Prostate gland (tissue), 2 donors: Measurements from ENCODE around the gene S100A6. TPM values are rescaled to one million over a fixed set of nuclear protein-coding genes. Genes with fewer than 3 reads are reported as not detected.

Experiments
- DNase-seq: peaks from one replicate; pipeline ENCODE4 v3.0.0-alpha.2; 2019; ENCODE audit warnings: low spot score
- H3K27ac ChIP-seq, 2 donors: fragments of 200-600 bp; sonication (generic); 2 replicates each; pipeline ENCODE4 v1.5.1; 2017 to 2019
- H3K27me3 ChIP-seq: fragments of 200-600 bp; sonication (generic); replicated peaks from 2 replicates; pipeline ENCODE4 v1.5.1; 2019; ENCODE audit not compliant: insufficient read depth
- H3K36me3 ChIP-seq, 2 donors: fragments of 200-600 bp; sonication (generic); 1 replicate in 1 of 2; 2 replicates in 1 of 2; pipeline versions ENCODE4 v1.5.1 to v1.8.1; 2017 to 2019
- H3K4me1 ChIP-seq: fragments of 200-600 bp; sonication (generic); replicated peaks from 2 replicates; pipeline ENCODE4 v1.5.1; 2019
- H3K4me3 ChIP-seq, 2 donors: fragments of 200-600 bp; sonication (generic); 2 replicates each; pipeline ENCODE4 v1.5.1; 2017 to 2019
- H3K9me3 ChIP-seq: fragments of 200-600 bp; sonication (generic); 2 replicates; pipeline ENCODE4 v1.5.1; 2017
- POLR2A ChIP-seq: fragments of 450-650 bp; IDR thresholded peaks from one replicate; pipeline ENCODE4 v1.6.1; 2016; ENCODE audit warnings: antibody characterized with exemption, mild to moderate bottlenecking
- POLR2AphosphoS5 ChIP-seq: sonication (generic); formaldehyde crosslinking; IDR thresholded peaks from one replicate; pipeline ENCODE4 v1.6.1; 2017; ENCODE audit warnings: antibody characterized with exemption
- WGBS: methylation state at CpG from one replicate; pipeline ENCODE4 v1.1.5; 2018; 5-methylcytosine and 5-hydroxymethylcytosine counted together
- intact Hi-C: fragments of 100-400 bp; cut with DNase I; formaldehyde crosslinking; loops from one replicate; pipeline ENCODE4 v1.14.2; 2022
- total RNA-seq, 2 donors: library from RNA; depleted of rRNA; stranded (reverse); fragments of >200 nt; gene quantifications; one replicate each; pipeline ENCODE4 v1.1.0, GENCODE V29; 2016
- TF ChIP-seq, protein P1 (sequence below), 4 experiments: fragments of 200-600 bp in 2 of 4; fragments of 450-650 bp in 2 of 4; sonication (generic) in 2 of 4; IDR thresholded peaks; 1 replicate in 3 of 4; 2 replicates in 1 of 4; pipeline ENCODE4 v1.5.1; 2016 to 2019; ENCODE audit warnings: antibody characterized with exemption in 4 of 4, mild to moderate bottlenecking in 2 of 4, moderate library complexity in 2 of 4

The S100A6 gene
- total RNA-seq, 2 donors from 2014 or later, result 184 to 279 TPM

DNA sequence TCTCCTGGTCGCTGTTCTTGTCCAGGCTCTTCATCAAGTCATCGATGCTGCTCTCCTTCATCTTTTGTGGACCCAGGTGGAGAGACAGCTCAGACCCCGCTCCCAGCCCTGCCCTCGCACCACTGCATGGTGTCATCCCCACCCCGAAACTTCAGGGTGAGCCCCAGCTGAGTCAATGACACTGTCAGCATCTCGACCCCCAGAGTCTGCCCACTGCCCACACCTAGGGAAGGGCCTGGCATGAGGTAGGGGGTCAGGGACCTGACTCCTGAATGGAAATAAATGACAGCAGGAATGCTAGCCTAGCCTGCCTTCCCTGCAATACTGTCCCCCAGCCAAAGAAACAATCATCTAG is 1.6 kb upstream of the S100A6 start:
- DNase-seq, result no peak
- Histone ChIP-seq H3K4me1 (peaks cover 3% of the 10 kb centered on the region), H3K4me3 (no peak overlapping the region), H3K9me3 (no peaks in the 10 kb centered on the region), H3K27ac (no peak overlapping the region), H3K36me3 (no peaks in the 10 kb centered on the region), H3K27me3 (no peaks in the 10 kb centered on the region)
- TF ChIP-seq, protein P1, sequence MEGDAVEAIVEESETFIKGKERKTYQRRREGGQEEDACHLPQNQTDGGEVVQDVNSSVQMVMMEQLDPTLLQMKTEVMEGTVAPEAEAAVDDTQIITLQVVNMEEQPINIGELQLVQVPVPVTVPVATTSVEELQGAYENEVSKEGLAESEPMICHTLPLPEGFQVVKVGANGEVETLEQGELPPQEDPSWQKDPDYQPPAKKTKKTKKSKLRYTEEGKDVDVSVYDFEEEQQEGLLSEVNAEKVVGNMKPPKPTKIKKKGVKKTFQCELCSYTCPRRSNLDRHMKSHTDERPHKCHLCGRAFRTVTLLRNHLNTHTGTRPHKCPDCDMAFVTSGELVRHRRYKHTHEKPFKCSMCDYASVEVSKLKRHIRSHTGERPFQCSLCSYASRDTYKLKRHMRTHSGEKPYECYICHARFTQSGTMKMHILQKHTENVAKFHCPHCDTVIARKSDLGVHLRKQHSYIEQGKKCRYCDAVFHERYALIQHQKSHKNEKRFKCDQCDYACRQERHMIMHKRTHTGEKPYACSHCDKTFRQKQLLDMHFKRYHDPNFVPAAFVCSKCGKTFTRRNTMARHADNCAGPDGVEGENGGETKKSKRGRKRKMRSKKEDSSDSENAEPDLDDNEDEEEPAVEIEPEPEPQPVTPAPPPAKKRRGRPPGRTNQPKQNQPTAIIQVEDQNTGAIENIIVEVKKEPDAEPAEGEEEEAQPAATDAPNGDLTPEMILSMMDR (IDR thresholded peaks at IDR 0.05), result no peak
- TF ChIP-seq POLR2AphosphoS5, result no peak
- no peak for TF ChIP-seq POLR2A
- WGBS, result 93% methylated on average over 6 of the region's 6 CpGs
- intact Hi-C loops, result no loop called here

DNA sequence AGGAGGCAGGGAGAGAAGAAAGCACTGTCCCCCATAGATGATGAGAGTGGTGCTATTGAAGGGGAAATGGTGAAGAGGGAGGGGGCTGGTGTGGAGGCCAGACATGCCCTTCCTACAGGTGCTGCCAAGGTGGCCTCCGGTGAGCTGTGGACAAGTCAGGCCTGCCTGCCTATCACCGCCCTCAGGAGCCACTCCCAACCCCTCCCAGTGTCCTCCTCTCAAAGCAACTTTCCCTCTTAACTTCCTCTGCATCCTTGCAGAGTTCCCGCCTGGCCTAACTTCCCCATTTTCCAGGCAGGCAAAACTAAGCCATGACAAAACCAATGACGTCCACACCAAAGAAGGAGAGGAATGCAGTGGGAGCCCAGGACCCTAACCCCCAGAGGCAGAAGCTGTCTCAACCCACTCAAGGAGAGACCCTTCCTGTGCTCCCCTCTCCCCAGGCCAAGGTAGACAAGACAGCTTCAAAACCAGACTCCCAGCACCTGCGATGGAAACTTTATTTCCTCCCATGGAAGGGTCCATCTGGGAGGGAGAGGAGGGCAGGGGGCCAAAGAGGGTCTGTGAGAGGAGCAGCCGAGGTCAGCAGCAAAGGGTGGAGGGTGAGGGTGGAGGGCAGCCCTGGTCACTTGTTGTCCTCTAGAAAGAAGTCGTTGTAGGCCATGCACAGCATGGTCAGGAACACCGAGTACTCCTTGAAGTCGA is 1.0 kb upstream of the S100A6 start:
- no peaks in the 10 kb centered on the region for H3K36me3 ChIP-seq
- WGBS, result 71% methylated on average over 9 of the region's 9 CpGs
- H3K4me3 ChIP-seq, result peak overlapping the region; percentile 60 to 74
- no peaks in the 10 kb centered on the region for H3K9me3 ChIP-seq
- peak overlapping the region; percentile 92 to 96 for H3K27ac ChIP-seq
- H3K27me3 ChIP-seq, result no peaks in the 10 kb centered on the region
- peaks cover 3% of the 10 kb centered on the region for H3K4me1 ChIP-seq
- intact Hi-C loops, result no loop called here
- no peak for DNase-seq
- TF ChIP-seq POLR2AphosphoS5 (no peak), POLR2A (no peak)
- TF ChIP-seq, protein P1 (IDR thresholded peaks at IDR 0.05), result no peak

DNA sequence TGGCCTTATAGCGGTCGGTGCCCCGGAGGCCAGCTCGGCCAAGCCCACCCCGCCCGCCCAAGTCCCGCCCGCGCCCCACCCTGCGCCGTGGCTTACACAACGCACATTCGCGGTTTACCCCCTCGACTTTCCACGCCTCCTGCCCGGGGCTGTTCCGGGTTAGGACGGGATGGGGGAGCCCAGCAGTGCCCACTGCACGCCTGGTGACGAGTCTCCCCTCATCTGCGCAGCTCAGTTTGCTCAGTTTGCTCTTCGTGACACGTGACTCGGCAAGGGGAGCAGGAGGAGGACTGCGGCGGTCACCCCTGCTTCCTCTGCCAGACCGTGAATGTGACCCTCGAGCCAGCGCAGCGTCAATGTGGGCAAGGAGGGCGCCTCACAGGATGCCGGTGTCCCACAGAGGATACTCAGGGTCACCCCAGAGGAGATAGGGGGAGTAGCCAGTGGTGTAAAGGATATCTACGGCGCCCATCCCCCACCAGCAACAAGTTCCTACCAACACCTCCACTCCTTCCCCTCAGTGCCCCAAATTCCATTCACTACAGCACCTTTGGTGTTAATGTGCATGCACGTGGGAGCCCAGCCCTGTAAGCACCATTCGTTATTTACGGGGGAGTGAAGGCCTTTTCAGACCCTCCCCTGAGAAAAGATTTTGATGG is 350 bp upstream of the S100A6 start:
- TF ChIP-seq, protein P1 (IDR thresholded peaks at IDR 0.05), result no peak
- TF ChIP-seq POLR2AphosphoS5, result peak; percentile 79
- no peaks in the 10 kb centered on the region for H3K36me3 ChIP-seq
- H3K9me3 ChIP-seq, result no peaks in the 10 kb centered on the region
- intact Hi-C loops, result no loop called here
- peak; percentile 82 for DNase-seq
- WGBS, result under 1% methylated on average over 14 of the region's 38 CpGs
- H3K27ac ChIP-seq, result peak overlapping the region; percentile 92 to 96
- H3K27me3 ChIP-seq, result no peaks in the 10 kb centered on the region
- H3K4me1 ChIP-seq, result peaks cover 3% of the 10 kb centered on the region
- H3K4me3 ChIP-seq, result peak overlapping the region; percentile 60 to 74

DNA sequence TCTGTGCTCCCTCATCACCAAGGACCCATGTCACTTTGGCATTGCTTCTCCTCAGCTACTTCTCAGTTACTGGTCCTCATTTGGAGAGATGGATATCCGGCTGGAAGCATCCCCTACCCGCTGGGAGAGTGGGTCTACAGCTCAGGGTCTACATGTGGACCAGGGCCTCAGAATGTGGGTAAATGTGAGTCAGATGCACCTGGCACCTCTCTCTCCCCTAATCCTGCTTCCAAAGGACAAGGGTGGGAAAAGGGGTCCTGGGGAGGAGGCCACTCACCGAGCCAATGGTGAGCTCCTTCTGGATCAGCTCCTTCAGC is 908 bp downstream of the S100A6 start:
- TF ChIP-seq POLR2A (no peak), POLR2AphosphoS5 (no peak)
- TF ChIP-seq, protein P1 (IDR thresholded peaks at IDR 0.05), result no peak
- Histone ChIP-seq H3K36me3 (no peaks in the 10 kb centered on the region), H3K4me1 (peaks cover 3% of the 10 kb centered on the region), H3K27ac (peak overlapping the region; percentile 92 to 96), H3K9me3 (no peaks in the 10 kb centered on the region), H3K4me3 (peak overlapping the region; percentile 60 to 74), H3K27me3 (no peaks in the 10 kb centered on the region)
- no peak for DNase-seq
- intact Hi-C loops, result no loop called here
- WGBS, result 77% methylated on average over 3 of the region's 3 CpGs
